Colon (tissue), 2 donors: ENCODE results near the gene TMEM215.
"Not testable (repeated sequence)": the region's sequence is repeated elsewhere in the genome, so short reads cannot be mapped to it uniquely, and the experiment has no call there.

Experiments
- FAIRE-seq: peaks from 2 replicates; lab custom pipeline; 2012; peaks lifted over from hg19 to GRCh38; lab: Jason Lieb, UNC
- donor health status: control.
- donor health status: control.

The TMEM215 gene, protein sequence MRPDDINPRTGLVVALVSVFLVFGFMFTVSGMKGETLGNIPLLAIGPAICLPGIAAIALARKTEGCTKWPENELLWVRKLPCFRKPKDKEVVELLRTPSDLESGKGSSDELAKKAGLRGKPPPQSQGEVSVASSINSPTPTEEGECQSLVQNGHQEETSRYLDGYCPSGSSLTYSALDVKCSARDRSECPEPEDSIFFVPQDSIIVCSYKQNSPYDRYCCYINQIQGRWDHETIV

DNA sequence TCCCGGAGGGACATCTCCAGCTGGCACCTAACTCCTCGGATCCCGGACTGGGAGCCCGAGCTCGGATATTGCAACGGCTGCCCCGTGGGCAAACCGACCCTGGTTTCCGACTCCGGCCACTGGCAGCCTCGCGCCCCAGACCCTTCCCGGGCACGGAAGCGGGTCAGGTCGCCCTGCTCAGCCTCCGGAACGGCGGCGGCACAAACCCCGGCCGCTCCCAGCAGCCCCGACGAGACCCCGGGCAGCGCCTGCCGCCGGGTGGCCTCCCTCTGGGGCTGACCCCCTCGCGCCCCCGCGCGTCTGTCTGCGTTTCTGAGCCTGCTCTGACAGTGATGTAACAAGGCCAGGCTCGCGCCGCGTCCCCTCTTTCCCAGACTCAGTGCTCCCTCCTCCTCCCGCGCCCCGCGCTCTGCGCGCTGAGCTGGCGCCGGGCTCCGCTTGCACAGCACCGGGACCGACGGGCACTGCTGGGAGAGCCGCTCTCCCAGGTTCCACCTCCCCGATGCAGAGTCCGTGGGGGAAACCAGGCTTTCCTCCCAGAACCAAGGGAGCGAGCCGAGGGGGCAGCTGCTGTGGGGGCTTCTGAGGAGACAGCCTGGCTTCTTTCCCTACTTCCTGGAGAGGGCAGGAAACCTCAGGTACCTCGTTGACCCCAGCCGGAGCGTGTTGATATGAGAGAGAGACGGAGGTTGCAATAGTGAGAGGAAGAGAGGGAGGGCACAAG is at the start of gene TMEM215:
TMEM215 (plus strand) TSS at position 373 of the 724 bp plus-strand sequence. CDS start 644 bp downstream, outside the sequence.
- no peak for FAIRE-seq

DNA sequence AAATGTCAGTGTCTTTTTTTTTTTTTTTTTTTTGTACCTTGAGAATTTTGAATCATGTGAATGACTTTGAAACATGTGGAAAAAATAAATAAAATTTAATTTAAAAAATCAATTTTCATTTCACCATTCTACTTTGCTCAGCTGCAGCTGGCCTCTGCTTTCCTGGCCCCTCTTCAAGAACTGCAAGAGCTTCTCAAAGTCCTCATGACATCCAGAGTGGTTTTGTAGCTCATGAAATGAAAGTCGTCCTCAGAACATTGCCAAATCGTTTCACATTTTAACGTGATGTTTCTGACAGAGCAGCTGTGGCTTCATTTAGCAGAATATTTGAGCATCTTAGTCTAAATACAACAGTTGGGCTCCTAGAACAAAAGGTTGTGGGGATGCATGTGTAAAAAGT is 47.9 kb upstream of the TMEM215 start:
- no peak for FAIRE-seq

DNA sequence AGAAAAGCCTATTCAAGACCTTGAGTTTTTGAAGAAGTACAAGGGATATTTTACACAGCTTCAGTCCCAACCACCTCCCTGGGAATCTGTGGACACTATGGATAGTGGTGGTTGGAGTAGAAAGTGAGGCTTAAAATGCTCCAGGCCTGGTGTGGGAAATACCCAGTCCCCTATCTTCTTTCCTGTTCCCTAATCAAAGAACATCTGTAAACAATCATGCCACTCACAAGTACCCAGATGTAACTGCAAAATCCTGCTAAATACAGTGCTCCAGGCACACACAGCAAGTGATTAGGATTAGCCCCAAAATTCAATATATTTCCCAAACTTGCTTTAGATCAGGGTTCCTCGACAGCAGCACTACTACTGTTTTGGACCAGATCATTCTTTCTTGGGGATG is 46.0 kb upstream of the TMEM215 start:
- FAIRE-seq: no peak

DNA sequence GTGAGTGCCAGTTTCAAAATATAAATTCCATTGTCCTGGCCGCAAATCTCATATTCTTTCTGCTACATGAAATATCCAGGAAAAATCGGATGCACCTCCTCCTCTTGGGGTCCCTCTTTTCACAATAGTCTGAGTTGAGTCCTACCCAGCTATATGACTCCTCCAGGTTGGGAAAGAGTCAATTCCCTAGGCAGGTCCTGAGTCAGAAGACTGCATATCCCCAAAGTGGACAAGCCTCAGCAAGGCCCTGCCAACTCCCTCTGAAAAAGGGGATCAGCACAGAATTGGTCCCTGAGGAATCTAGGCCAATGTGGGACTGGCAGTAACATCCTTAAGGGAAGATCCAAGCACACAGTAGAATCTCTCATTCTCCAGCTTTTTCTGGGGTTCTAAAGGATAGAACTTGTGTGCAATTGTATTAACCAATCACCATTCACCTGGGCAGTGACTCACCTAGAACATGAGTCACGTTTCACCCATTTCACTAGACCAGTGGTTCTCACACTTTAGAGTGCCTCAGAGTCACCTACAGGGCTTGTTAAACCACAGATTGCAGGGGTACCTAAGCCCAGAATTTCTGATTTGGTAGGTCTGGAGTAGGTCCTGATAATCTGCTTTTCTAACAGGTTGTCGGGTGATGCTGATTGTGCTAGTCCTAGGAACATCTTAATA is 44.7 kb upstream of the TMEM215 start:
- no peak for FAIRE-seq

DNA sequence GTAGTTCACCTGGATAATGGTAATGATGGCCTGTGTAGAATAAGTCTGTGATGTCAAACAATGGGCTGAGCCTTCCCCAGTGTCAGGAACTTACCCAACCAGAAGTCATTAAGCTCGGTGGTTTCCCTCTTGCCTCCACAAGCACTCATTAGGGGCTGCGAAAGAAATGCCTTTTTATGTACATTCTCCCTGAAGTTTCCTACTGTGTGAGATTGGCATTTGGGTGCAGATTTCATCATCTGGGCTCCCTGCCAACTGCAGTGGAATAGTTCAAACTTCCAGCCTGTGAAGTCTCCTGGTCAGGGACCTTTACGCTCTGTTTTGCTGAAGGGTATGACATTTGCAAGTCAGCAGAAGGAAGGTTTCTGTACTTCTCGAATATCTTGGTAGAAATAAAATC is 41.6 kb upstream of the TMEM215 start:
- FAIRE-seq: no peak

DNA sequence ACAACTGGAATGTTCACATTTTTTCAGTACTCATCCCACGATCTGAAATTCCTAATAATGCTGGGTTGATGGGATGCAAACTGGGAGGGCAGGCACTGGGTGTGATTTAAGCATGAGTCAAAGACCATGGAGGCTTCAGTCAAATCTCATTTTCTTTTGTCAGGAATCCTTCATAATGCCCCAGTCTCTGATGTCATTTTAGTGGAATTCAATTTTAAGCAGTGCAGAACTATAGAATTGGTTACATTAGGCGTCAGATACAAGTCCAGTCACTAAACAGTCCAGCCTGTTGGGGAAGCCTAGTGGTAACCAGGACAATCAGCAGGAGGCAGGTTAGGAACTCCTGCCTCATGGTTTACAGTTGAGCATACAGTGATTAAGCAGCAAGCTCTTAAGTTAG is 41.0 kb upstream of the TMEM215 start:
- FAIRE-seq: no peak

DNA sequence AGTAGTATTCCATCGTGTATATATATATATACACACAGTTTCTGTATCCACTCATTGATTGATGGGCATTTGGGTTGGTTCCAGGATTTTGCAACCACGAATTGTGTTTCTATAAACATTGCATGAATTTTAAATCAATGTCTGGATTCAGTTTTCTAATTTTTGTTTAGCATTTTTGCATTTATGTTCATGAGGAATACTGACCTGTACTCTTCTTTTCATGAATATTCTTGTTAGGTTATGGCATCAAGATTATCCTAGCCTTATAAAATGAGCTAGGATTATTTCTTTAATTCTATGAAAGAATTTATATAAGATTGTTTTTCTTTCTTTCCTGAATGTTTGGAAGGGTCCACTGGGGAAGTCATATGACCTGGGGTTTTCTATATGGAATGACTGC is 35.3 kb upstream of the TMEM215 start:
- FAIRE-seq: no peak

DNA sequence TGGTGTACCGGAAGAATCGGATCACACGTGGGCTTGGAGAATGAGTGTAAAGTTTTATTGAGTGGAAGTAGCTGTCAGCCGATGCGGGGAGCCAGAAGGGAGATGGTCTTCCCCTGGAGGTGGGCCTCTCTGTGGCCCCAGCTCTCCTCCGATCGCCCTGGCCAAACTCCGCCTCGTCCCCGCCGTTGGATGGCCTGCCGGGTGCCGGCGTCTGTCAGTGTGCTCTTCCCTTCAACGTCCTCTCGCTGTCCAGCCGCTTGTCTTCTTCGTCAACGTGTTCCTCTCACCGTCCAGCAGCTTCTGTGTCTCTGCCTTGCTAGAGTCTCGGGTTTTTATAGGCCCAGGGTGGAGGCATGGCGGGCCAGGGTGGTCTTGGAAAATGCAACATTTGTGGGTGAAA is 27.6 kb upstream of the TMEM215 start:
- FAIRE-seq: no peak

DNA sequence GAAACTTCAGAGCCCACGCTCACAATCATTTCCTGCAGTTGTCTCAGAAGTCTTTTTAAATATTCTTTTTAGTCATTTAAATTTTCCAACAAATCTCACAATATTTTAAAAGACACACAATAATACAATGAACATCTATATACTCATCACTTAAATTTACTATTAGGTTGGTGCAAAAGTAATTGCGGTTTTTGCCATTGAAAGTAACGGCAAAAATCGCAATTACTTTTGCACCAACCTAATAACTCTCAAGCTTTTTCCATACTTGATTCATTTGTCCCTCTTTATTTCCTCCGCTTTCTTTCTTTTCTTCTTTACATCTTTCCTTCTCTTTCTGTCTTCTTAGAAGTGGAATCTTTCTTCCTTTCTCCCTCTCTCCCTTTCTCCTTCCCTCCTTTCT is 19.2 kb upstream of the TMEM215 start:
- FAIRE-seq: no peak

DNA sequence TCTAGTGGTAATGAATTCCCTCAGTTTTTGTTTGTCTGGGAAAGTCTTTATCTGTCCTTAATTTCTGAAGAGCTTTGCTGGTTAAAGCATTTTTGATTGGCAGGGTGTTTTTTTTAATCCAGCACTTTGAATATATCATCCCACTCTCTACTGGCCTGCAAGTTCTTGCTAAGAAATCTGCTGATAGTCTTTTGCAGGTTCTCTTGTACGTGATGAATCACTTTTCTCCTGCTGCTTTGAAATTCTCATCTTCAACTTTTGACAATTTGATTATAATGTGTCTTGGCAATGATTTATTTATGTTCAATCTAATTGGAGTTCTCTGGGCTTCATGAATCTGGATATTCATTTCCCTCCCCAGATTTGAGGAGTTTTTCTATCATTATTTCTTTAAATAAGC is 8.1 kb upstream of the TMEM215 start:
- no peak for FAIRE-seq

DNA sequence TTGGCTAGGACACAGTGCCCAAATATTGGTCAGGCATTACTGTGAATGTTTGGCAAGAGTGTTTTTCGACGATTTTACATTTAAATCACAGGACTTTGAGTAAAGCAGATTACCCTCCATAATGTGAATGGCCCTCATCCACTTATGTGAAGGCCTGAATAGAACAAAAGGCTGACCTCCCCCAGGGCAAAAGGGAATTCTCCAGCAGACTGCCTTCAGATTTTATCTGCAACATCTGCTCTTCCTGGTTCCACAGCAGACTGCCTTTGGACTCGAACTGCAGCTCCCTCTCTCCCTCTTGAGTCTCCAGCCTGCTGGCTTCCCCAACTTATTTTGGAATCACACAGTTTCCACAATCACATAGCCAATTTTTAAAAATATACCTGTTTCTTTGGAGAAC is 7.1 kb upstream of the TMEM215 start:
- FAIRE-seq: no peak

DNA sequence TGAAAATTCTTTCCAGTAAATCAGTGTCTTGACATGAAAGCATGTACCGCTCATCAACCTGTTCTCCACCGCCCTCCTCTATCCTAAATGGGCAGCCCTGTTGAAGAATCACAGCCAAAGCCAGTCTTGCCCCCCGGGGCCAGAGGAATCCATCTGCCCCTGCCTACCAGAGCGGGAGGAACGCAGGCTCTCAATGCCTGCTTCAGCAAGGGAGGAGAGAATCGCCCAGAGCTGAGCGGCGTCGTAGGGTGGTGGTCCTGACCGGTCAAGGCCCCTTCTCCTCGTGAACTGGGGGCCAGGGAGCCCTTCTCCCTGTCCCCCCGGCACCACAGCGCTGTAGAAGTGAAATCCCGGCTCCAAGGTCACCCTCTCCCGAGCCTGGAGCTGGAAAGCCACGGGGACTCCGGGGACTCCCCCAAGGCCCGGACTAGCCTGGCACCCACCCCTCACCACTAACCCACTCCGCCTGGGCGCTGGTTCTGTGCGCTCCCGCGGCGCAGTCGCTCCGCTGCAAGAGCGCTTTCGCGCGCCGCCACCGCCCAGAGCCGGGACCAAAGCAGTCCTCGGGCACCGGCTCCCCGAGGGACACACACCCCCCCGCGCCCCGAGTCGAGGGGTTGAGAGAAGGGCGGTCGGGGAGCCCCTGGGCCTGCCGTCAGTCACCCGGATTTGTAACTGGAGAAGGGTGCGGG is 718 bp upstream of the TMEM215 start:
- no peak for FAIRE-seq

DNA sequence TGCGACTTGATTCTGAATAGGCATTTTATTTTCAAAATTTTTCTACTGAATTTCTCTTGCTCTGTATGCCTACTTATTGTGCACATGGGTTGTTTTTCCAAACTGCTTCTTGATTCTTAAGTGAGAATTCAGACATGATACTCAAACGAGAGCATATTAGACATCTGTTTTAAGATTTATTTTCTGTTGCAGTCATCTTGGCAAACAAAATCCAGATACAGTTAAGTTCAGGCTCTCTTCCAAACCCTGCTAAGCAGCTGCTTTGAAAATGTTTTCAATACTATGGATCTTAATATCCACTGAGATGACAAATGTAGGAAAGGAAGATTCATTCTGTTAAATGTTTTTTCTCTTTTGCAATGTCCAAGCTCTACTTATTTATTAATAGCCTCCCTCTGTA is 4.5 kb downstream of the TMEM215 start:
- no peak for FAIRE-seq

DNA sequence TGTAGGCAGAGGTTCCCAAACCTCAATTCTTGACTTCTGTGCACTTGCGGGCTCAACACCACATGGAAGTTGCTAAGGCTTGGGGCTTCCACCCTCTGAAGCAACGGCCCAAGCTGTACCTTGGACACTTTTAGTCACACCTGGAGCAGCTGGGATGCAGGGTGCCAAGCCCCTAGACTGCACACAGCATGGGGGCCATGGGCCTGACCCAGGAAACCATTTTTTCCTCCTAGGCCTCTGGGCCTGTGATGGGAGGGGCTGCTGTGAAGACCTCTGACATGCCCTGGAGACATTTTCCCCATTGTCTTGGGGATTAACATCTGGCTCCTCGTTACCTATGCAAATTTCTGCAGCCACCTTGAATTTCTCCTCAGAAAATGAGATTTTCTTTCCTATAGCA is 12.7 kb downstream of the TMEM215 start:
- not testable (repeated sequence) for FAIRE-seq

DNA sequence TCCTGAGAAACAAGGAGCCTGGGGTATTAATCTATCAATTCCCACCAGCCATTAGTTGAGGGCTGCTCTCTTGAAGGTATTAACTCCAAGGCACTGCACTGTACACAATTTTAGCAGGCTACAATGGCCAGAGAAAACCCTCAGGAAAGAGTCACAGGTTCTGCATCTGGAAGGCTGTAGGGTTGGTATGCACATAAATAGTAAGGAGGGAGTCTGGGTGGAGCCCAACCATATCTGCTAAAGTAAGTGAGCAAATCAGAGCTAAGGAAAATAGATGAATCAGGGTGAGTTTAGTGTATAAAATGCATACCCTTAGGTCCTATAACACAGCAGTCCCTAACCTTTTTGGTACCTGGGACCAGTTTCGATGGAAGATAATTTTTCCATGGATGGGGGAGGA is 18.2 kb downstream of the TMEM215 start:
- no peak for FAIRE-seq

DNA sequence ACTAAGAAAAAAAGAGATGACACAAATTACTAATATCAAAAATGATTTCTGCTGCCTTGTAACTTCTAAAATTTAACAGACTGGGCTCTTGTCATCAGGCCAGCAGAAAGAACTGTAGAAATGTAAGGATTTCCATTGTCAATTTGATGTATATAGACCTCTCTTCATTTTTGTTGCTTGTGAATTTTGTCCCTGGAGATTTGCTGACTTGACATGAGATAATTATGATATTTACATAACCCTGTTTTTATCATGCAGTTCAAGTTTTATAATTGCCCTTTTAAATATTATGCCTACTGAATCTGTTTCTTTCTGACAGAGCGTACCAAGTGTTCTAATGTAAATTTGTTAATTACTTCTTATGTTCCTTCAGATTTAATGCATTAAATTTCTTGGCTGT is 23.9 kb downstream of the TMEM215 start:
- no peak for FAIRE-seq

DNA sequence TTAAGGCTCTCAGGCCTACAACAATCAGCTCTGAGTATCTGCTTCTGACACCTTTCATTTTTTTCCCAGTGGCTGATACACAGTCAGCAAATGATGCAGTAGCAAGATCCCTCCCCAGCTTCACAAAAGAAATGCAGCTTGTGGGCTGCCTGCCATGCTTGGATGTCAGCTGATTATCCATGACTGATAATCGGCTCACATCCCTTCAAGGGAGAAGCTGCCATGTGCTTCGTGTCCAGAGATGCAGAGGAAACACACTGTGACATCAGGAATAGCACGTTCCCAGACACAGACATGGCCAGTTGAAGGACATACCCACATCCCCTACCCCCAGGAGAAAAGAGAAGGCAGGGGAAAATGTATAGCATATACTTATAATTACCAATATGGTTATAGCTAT is 27.9 kb downstream of the TMEM215 start:
- no peak for FAIRE-seq

DNA sequence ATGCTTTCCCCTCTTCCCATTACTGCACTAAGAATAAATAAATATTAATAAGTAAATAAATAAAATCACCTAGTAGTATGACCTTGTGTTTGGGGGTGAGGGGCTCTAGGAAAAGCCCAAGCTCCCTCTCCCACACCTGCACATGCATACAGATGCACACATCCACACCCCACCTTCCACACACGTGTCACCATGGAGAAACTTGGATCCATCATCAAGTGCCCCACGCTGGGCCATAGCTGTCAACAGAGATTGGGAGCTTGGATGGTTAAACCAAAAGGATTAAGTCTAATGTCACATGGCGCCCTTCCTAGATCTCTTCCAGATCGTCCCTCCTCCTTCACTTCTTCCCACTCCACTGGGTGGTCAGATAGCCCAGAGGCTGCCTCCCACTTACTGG is 37.0 kb downstream of the TMEM215 start:
- FAIRE-seq: no peak

DNA sequence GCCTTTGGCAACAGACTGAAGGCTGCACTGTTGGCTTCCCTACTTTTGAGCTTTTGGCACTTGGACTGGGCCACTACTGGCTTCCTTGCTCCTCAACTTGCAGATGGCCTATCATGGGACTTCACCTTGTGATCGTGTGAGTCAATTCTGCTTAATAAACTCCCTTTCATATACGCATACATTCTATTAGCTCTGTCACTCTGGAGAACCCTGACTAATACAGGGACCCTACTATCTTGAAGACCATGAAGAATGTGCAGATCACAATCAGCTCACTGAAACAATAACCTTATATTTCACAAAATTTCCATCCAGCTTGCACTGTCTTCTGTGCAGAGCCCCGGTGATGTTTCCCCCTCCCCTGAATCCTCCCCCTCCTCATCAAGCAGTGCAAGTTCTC is 39.8 kb downstream of the TMEM215 start:
- FAIRE-seq: no peak

DNA sequence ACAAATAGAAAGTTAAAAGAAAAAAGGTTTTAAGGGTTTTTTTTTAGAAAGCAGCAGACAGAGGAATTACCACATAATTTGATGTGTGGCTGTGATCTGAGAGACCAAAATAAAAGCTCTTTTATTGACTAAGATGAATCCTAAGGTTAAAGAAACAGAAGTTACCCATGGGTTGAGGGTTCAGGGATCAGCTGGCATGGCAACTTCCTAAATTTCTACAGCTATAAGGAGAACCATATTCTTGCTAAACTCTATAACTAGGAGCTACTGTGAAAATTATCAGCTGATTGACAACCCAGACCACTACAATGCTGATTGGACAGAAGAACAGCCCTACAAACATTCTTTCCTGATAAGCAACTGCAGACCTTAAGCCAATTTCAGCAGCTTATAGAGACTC is 40.2 kb downstream of the TMEM215 start:
- no peak for FAIRE-seq

DNA sequence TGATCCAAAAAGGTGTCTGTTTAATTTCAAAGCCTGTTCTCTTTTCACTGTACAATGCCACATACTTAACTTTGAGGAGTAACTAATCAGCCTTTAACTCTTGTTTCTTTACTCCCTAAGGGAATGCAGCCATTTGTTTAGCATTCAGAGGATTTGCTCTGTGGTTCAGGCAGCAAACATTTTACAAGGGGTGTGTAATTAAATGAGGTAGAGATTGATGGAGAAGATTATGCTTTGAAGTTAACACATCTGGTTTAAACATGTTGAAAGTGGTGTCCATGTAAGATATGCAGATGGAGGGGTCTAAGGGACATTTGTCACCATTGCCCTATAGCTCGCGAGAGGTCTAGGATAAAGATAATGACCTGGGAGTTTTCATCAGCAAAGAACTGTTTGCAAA is 41.9 kb downstream of the TMEM215 start:
- no peak for FAIRE-seq

DNA sequence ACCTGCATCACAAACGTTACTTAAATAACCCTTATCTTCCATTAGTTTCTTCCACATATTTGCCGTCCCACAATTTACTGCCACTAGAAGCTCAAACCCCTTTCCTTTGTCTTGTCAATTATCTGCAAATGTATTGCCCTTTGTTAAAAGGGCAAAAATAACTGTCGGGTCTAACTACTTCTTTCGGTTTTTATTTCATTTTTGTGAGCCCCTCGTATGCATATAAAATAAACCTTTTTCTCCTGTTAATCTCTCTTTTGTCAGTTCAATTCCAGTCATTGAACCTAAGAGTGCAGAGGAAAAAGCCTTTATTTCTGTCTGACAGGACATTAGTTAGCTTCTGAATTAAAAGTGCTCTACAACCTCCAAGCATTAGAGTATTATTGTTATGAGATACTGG is 45.5 kb downstream of the TMEM215 start:
- no peak for FAIRE-seq

DNA sequence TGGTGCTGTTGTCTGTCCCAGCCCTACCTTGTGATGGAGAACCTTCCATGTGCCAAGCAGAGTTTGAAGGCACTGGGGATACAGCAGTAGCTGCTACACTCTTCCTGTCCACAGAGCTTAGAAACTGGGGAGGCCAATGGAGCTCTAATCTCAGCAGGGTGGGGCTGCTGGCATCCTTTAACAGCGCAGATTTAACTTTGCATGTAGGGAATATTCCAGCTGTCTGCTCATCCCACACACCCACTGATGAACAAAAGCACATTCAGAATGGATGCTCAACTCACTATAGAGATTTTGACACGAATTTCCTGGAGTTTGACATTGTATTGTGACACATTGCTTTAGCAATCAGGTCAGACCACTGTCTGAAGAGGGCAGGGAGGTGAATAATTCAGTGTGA is 49.0 kb downstream of the TMEM215 start:
- no peak for FAIRE-seq
